WTC11 (cell line): ENCODE measurements around the gene GATA3. TPM values are rescaled to one million over a fixed set of nuclear protein-coding genes. Genes with fewer than 3 reads are reported as not detected.
A peak's percentile ranks its signal among the peaks of the same experiment; 100 is the strongest.

Experiments
- ATAC-seq: fragments of 200-7000 bp; cut with Tn5 transposase; 2 replicates; pipeline ENCODE4 v1.10.0; 2021; ENCODE audit warnings: mild to moderate bottlenecking, moderate library complexity
- CTCF ChIA-PET: fragments of 300-600 bp; sonication (Branson Sonifier 250); formaldehyde crosslinking; loops from one replicate; lab custom pipeline; 2021; ENCODE audit warnings: antibody characterized with exemption; lab: Charles Lee
- POLR2A ChIA-PET: fragments of 350-600 bp; sonication (Branson Sonifier 250); formaldehyde crosslinking; loops from one replicate; lab custom pipeline; 2021; ENCODE audit warnings: antibody characterized with exemption; lab: Charles Lee
- DNase-seq: peaks from one replicate; pipeline ENCODE4 v3.0.0; 2021; ENCODE audit warnings: low spot score
- H3K27ac Mint-ChIP-seq: 2 replicates; pipeline ENCODE4 v1.8.0; 2021; ENCODE audit warnings: mixed read lengths
- H3K27me3 Mint-ChIP-seq: 2 replicates; pipeline ENCODE4 v1.8.0; 2021; ENCODE audit warnings: low read depth, mild to moderate bottlenecking, moderate library complexity, mixed read lengths
- H3K36me3 Mint-ChIP-seq: 2 replicates; pipeline ENCODE4 v1.8.0; 2021; ENCODE audit warnings: mixed read lengths
- H3K4me1 Mint-ChIP-seq: 2 replicates; pipeline ENCODE4 v1.8.0; 2022; ENCODE audit warnings: mixed read lengths
- H3K4me3 Mint-ChIP-seq: 2 replicates; pipeline ENCODE4 v1.8.0; 2021; ENCODE audit warnings: mild to moderate bottlenecking, moderate library complexity, mixed read lengths
- H3K9me3 Mint-ChIP-seq: 2 replicates; pipeline ENCODE4 v1.8.0; 2021; ENCODE audit warnings: mixed read lengths
- FOXJ3 ChIP-seq: sonication (generic); formaldehyde crosslinking; IDR thresholded peaks from 2 replicates; pipeline ENCODE4 v1.9.0; 2021; ENCODE audit warnings: missing genetic modification reagents, mild to moderate bottlenecking, borderline replicate concordance
- HMGA2 ChIP-seq: fragments of 250-450 bp; sonication (Bioruptor Pico); IDR thresholded peaks from 2 replicates; pipeline ENCODE4 v1.4.0; 2021; ENCODE audit warnings: mild to moderate bottlenecking, moderate library complexity
- KAT7 ChIP-seq: sonication (generic); formaldehyde crosslinking; IDR thresholded peaks from 2 replicates; pipeline ENCODE4 v1.8.1; 2023; ENCODE audit warnings: missing genetic modification reagents, mild to moderate bottlenecking, borderline replicate concordance
- NFATC4 ChIP-seq: fragments of 250-450 bp; sonication (Bioruptor Pico); IDR thresholded peaks from 2 replicates; pipeline ENCODE4 v1.9.0; 2021; ENCODE audit warnings: mild to moderate bottlenecking
- NFYB ChIP-seq: sonication (generic); formaldehyde crosslinking; conservative IDR thresholded peaks from 2 replicates; pipeline ENCODE4 v1.8.0; 2022; ENCODE audit warnings: low read depth, missing genetic modification reagents
- NR2C2 ChIP-seq: sonication (generic); formaldehyde crosslinking; IDR thresholded peaks from 2 replicates; pipeline ENCODE4 v1.8.0; 2022; ENCODE audit warnings: mild to moderate bottlenecking, missing genetic modification reagents
- NR3C1 ChIP-seq: sonication (generic); formaldehyde crosslinking; conservative IDR thresholded peaks from 2 replicates; pipeline ENCODE4 v1.8.1; 2023; ENCODE audit warnings: low read depth, mild to moderate bottlenecking, missing genetic modification reagents
- TP53 ChIP-seq: sonication (generic); formaldehyde crosslinking; IDR thresholded peaks from 2 replicates; pipeline ENCODE4 v1.8.1; 2023; ENCODE audit warnings: mild to moderate bottlenecking, missing genetic modification reagents
- ZNF138 ChIP-seq: sonication (generic); formaldehyde crosslinking; conservative IDR thresholded peaks from 2 replicates; pipeline ENCODE4 v1.8.1; 2022; ENCODE audit warnings: mild to moderate bottlenecking, moderate library complexity, missing genetic modification reagents
- ZNF232 ChIP-seq: sonication (generic); formaldehyde crosslinking; IDR thresholded peaks from 2 replicates; pipeline ENCODE4 v1.8.0; 2022; ENCODE audit warnings: mild to moderate bottlenecking, missing genetic modification reagents
- total RNA-seq: library from RNA; stranded (reverse); gene quantifications from 3 replicates; pipeline ENCODE4 v1.2.3, GENCODE V29; 2021
- TF ChIP-seq, protein P1 (sequence below): fragments of 250-450 bp; sonication (Bioruptor Pico); conservative IDR thresholded peaks from 2 replicates; pipeline ENCODE4 v1.9.0; 2021; ENCODE audit warnings: mild to moderate bottlenecking
- TF ChIP-seq, protein P2 (sequence below): fragments of 250-450 bp; sonication (Bioruptor Pico); IDR thresholded peaks from 2 replicates; pipeline ENCODE4 v1.9.0; 2021; ENCODE audit warnings: mild to moderate bottlenecking
- TF ChIP-seq, protein P3 (sequence below): sonication (generic); formaldehyde crosslinking; IDR thresholded peaks from 2 replicates; pipeline ENCODE4 v1.8.0; 2023; ENCODE audit warnings: mild to moderate bottlenecking, missing genetic modification reagents
- TF ChIP-seq, protein P4 (sequence below): fragments of 250-450 bp; sonication (Bioruptor Pico); IDR thresholded peaks from 2 replicates; pipeline ENCODE4 v1.9.0; 2021; ENCODE audit warnings: mild to moderate bottlenecking
- TF ChIP-seq, protein P5 (sequence below): sonication (generic); formaldehyde crosslinking; IDR thresholded peaks from 2 replicates; pipeline ENCODE4 v1.8.0; 2022; ENCODE audit warnings: mild to moderate bottlenecking, missing genetic modification reagents

Gene GATA3
- total RNA-seq, 1 experiment from 2014 or later, result 0.72 TPM

DNA sequence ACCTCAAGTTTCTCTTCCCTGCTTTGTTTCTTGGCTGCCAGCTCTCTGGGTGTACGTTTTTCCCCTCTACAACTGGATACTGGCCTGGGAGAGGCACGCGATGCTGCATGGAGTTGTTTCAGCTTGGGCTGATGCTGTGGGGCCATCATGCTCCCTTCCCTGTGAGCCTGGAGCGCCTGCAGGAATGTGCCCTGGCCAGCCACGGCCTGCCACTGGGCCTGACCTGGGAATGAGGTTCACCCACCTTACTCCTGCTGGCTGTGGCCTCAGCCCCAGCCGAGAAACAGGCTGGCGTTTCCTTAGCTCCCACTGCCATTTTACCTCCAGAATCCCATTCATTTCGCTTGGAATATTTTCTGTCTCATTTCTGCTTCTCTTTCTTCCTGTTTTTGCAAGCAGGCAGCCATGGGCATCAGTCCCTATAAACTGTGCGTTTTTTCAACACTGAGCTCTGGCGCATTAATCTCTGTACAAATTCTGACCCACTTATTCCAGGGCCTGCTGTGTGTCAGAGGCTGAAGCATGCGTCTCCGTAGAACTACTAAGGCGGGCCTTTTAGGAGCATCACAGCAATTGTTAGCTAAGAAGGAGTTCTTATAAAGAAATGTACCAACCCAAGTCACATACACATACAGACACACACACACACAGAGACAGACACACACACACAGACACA, 57.9 kb downstream of the GATA3 start:
- ChIA-PET CTCF (no interaction called here), POLR2A (interaction anchor here (0.5 kb wide), 1 partner anchor 234 kb away, joined by 6 read pairs; no protein-coding TSS in a partner anchor)
- no peak overlapping the region for H3K27ac Mint-ChIP-seq
- H3K27me3 Mint-ChIP-seq, result no peaks in the 10 kb centered on the region
- ATAC-seq (peak; percentile 48), DNase-seq (no peak)
- no peaks in the 10 kb centered on the region for H3K4me1 Mint-ChIP-seq
- no peaks in the 10 kb centered on the region for H3K9me3 Mint-ChIP-seq
- TF ChIP-seq, protein P1, sequence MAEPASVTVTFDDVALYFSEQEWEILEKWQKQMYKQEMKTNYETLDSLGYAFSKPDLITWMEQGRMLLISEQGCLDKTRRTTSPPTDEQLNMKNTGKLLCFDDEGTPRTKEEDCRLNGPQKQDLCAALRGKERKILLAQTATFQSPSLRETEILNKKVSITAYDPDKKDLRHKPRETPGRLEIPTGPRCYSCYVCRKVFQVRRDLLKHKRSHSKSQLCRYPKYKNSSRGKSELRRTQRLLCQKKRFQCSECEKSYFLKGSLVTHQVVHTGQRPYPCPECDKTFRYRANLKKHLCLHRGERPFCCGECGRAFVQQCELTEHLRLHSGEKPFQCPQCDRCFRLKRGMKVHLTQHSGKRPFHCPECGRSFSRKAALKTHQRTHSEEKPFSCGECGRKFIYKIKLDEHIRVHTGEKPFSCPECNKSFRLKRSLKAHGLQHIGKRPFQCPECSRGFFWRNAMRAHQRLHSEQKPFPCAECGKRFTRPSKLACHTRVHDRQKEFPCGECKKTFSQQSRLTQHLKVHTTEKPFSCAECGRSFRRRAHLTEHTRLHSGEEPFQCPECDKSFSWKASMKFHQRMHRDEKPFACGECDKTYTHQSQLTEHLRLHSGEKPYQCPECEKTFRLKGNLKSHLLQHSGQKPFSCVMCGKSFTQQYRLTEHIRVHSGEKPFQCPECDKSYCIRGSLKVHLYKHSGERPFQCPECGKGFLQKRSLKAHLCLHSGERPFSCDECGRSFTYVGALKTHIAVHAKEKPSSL (CRISPR knock-in tag), result no peak
- TF ChIP-seq, protein P2, sequence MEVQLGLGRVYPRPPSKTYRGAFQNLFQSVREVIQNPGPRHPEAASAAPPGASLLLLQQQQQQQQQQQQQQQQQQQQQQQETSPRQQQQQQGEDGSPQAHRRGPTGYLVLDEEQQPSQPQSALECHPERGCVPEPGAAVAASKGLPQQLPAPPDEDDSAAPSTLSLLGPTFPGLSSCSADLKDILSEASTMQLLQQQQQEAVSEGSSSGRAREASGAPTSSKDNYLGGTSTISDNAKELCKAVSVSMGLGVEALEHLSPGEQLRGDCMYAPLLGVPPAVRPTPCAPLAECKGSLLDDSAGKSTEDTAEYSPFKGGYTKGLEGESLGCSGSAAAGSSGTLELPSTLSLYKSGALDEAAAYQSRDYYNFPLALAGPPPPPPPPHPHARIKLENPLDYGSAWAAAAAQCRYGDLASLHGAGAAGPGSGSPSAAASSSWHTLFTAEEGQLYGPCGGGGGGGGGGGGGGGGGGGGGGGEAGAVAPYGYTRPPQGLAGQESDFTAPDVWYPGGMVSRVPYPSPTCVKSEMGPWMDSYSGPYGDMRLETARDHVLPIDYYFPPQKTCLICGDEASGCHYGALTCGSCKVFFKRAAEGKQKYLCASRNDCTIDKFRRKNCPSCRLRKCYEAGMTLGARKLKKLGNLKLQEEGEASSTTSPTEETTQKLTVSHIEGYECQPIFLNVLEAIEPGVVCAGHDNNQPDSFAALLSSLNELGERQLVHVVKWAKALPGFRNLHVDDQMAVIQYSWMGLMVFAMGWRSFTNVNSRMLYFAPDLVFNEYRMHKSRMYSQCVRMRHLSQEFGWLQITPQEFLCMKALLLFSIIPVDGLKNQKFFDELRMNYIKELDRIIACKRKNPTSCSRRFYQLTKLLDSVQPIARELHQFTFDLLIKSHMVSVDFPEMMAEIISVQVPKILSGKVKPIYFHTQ, result no peak
- TF ChIP-seq, protein P3, sequence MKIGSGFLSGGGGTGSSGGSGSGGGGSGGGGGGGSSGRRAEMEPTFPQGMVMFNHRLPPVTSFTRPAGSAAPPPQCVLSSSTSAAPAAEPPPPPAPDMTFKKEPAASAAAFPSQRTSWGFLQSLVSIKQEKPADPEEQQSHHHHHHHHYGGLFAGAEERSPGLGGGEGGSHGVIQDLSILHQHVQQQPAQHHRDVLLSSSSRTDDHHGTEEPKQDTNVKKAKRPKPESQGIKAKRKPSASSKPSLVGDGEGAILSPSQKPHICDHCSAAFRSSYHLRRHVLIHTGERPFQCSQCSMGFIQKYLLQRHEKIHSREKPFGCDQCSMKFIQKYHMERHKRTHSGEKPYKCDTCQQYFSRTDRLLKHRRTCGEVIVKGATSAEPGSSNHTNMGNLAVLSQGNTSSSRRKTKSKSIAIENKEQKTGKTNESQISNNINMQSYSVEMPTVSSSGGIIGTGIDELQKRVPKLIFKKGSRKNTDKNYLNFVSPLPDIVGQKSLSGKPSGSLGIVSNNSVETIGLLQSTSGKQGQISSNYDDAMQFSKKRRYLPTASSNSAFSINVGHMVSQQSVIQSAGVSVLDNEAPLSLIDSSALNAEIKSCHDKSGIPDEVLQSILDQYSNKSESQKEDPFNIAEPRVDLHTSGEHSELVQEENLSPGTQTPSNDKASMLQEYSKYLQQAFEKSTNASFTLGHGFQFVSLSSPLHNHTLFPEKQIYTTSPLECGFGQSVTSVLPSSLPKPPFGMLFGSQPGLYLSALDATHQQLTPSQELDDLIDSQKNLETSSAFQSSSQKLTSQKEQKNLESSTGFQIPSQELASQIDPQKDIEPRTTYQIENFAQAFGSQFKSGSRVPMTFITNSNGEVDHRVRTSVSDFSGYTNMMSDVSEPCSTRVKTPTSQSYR (CRISPR knock-in tag), result no peak
- no peak for TF ChIP-seq HMGA2 (CRISPR knock-in tag)
- TF ChIP-seq, protein P4, sequence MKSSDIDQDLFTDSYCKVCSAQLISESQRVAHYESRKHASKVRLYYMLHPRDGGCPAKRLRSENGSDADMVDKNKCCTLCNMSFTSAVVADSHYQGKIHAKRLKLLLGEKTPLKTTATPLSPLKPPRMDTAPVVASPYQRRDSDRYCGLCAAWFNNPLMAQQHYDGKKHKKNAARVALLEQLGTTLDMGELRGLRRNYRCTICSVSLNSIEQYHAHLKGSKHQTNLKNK (CRISPR knock-in tag), result no peak
- no peak for TF ChIP-seq NR2C2 (CRISPR knock-in tag)
- TF ChIP-seq FOXJ3, result no peak
- no peak for TF ChIP-seq NFATC4 (CRISPR knock-in tag)
- no peak for TF ChIP-seq KAT7 (CRISPR knock-in tag)
- no peaks in the 10 kb centered on the region for H3K36me3 Mint-ChIP-seq
- H3K4me3 Mint-ChIP-seq, result no peak overlapping the region

DNA sequence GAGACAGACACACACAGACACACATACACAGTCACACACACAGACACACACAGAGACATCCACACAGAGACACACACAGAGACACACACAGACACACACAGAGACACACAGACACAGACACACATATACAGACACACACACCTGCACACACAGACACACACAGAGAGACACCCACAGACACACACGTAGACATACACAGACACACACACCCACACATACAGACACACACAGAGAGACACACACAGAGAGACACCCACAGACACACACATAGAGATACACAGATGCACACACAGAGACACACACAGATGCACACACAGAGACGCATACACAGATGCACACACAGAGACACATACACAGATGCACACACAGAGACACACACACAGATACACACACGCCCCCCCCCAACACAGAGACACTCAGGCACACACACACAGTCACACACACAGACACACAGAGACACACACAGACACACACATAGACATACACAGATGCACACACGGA, 58.5 kb downstream of the GATA3 start:
- ChIA-PET CTCF (no interaction called here), POLR2A (interaction anchor here (0.5 kb wide), 1 partner anchor 234 kb away, joined by 6 read pairs; no protein-coding TSS in a partner anchor)
- ATAC-seq (no peak), DNase-seq (no peak)
- H3K4me1 Mint-ChIP-seq, result no peaks in the 10 kb centered on the region
- H3K27ac Mint-ChIP-seq, result no peak overlapping the region
- H3K27me3 Mint-ChIP-seq, result no peaks in the 10 kb centered on the region
- H3K4me3 Mint-ChIP-seq, result no peak overlapping the region
- TF ChIP-seq NFATC4 (CRISPR knock-in tag) (no peak), ZNF232 (CRISPR knock-in tag) (no peak), FOXJ3 (no peak), TP53 (no peak), NFYB (no peak), ZNF138 (CRISPR knock-in tag) (no peak), NR3C1 (CRISPR knock-in tag) (no peak)
- TF ChIP-seq, protein P5, sequence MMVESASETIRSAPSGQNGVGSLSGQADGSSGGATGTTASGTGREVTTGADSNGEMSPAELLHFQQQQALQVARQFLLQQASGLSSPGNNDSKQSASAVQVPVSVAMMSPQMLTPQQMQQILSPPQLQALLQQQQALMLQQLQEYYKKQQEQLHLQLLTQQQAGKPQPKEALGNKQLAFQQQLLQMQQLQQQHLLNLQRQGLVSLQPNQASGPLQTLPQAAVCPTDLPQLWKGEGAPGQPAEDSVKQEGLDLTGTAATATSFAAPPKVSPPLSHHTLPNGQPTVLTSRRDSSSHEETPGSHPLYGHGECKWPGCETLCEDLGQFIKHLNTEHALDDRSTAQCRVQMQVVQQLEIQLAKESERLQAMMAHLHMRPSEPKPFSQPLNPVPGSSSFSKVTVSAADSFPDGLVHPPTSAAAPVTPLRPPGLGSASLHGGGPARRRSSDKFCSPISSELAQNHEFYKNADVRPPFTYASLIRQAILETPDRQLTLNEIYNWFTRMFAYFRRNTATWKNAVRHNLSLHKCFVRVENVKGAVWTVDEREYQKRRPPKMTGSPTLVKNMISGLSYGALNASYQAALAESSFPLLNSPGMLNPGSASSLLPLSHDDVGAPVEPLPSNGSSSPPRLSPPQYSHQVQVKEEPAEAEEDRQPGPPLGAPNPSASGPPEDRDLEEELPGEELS, result no peak
- no peaks in the 10 kb centered on the region for H3K9me3 Mint-ChIP-seq
- no peaks in the 10 kb centered on the region for H3K36me3 Mint-ChIP-seq
